Endothelial cell of hepatic sinusoid (primary cell): Measurements from ENCODE around the gene KIF22.
"Not testable (repeated sequence)": the region's sequence is repeated elsewhere in the genome, so short reads cannot be mapped to it uniquely, and the experiment has no call there.

Experiments used
- in situ Hi-C: cut with HindIII; loops from 2 replicates; pipeline ENCODE4 v1.10.0; 2017; ENCODE audit warnings: low sequenced_read_pairs

Gene KIF22

GRCh38 chr16:29790183-29790948 is at the start of gene KIF22:
Gene KIF22, plus strand, starts transcription at chr16:29790751. Its CDS starts 9 bp downstream, at chr16:29790760.
- in situ Hi-C loops = no loop called here

GRCh38 chr16:29742683-29743275 is 47.8 kb upstream of the KIF22 start:
- in situ Hi-C loops = no loop called here

- in situ Hi-C loops = no loop called here
These were observed 47.1 kb upstream of the KIF22 start for GRCh38 chr16:29743475-29743826.

- in situ Hi-C loops = no loop called here
These were observed 46.6 kb upstream of the KIF22 start for GRCh38 chr16:29743827-29744531.

- in situ Hi-C loops = no loop called here
These were observed 45.9 kb upstream of the KIF22 start for GRCh38 chr16:29744541-29745101.

DNA sequence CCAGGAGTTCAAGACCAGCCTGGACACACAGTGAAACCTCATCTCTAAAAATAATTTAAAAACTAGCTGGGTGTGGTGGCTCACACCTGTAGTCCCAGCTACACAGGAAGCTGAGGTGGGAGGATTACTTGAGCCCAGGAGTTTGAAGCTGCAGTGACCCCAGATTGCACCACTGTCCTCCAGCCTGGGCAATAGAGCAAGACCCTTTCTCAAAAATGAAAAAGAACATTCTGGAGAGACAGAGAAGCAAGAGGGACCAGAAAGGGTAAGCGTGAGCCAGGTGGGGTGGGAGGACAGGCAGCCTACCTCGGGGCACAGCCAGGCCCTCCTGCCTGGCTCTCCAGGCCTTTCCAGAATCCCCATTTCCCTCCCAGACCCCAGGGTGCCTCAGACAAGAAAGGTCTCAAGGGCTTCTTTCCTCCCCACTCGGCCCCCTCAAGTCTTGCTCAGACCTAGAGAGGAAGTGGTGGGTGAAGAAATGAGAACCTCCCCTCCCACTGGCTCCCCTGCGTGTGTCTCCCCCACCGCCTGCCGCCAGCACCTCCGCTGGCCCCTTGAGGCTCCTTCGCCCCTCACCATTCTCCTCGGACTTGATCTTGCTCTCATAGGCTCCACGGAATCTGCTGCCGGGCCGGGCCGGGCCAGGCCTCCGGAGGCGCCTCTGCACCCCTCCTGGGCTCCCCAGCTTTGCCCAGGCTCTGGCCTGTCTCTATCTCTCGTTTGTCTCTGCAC is 45.3 kb upstream of the KIF22 start:
- in situ Hi-C loops = no loop called here

- in situ Hi-C loops = no loop called here
These were observed 44.7 kb upstream of the KIF22 start, which contains the start of gene C16orf54 for GRCh38 chr16:29745853-29746345. Gene C16orf54, minus strand, starts transcription at chr16:29745990. Its CDS starts 1,039 bp downstream, at chr16:29744951.

- in situ Hi-C loops = not testable (repeated sequence)
These were observed 44.0 kb upstream of the KIF22 start for GRCh38 chr16:29746518-29746917.

DNA sequence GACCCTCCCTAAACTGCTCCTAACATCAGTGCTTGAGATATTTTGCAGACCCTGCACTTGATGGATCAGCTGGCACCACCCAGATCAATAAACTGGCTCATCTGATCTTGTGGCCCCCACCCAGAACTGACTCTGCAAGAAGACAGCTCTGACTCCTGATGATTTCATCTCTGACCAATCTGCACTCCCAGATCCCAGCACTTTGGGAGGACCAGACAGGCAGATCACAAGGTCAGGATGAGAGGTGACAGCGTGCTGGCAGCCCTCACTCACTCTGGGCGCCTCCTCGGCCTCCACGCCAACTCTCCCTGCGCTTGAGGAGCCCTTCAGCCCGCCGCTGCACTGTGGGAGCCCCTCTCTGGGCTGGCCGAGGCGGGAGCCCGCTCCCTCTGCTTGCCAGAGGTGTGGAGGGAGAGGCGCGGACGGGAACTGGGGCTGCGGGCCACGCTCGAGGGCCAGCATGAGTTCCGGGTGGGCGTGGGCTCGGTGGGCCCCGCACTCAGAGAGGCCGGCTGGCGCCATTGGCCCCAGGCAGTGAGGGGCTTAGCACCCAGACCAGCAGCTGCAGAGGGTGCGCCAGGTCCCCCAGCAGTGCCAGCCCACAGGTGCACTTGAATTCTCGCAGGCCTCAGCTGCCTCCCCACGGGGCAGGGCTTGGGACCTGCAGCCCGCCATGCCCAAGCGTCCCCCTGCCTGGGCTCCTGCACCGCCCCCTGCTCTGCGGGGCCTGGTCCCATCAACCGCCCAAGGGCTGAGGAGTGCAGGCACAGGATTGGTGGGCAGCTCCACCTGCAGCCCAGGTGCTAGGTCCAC is 42.4 kb upstream of the KIF22 start:
- in situ Hi-C loops = no loop called here

- in situ Hi-C loops = not testable (repeated sequence)
These were observed 41.8 kb upstream of the KIF22 start for GRCh38 chr16:29748760-29749149.

DNA sequence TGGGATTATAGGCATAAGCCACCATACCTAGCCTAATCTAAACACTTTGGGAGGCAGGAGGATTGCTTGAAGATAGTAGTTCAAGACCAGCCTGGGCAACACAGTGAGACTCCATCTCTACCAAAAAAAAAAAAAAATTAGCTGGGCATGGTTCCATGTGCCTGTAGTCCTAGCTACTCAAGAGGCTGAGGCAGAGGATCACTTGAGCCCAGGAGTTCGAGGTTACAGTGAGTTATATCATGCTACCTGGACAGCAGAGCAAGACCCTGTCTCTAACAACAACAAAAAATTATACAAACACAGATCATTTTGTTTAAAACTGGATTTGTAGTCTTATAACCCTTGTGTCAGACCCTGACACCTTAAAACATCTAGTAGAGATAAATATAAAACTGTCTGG is 37.0 kb upstream of the KIF22 start:
- in situ Hi-C loops = no loop called here

DNA sequence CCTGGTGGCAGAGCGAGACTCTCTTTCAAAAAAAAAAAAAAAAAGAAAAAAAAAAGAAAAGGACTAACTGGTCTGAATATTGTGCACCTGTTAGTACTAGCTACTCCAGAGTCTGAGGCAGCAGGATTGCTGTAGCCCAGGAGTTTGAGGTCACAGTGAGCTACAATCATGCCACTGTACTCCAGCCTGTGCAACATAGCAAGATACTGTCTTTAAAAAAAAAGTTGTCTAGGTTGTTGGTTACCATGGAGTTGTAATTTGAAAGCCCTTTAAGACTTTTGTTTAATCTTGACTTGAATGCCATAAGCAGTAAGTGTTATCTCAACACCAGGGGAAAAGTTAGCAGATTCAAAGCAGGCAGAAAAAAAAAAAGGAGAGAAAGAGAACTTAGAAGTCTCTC is 33.9 kb upstream of the KIF22 start:
- in situ Hi-C loops = no loop called here

DNA sequence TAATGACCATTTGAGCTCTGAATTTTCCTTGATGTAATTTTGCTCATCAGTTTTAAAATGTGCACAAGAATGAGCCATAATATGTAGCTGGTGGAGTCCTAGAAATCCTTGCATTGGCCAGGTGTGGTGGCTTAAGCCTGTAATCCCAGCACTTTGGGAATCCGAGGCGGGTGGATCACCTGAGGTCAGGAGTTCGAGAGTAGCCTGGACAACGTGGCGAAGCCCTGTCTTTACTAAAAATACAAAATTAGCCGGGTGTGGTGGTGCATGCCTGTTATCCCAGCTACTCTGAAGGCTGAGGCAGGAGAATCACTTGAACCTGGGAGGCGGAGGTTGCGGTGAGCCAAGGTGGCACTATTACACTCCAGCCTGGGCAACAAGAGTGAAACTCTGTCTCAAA is 33.5 kb upstream of the KIF22 start:
- in situ Hi-C loops = not testable (repeated sequence)

GRCh38 chr16:29757950-29758466 is 32.5 kb upstream of the KIF22 start:
- in situ Hi-C loops = no loop called here

- in situ Hi-C loops = no loop called here
These were observed 29.8 kb upstream of the KIF22 start for GRCh38 chr16:29760567-29761279.

DNA sequence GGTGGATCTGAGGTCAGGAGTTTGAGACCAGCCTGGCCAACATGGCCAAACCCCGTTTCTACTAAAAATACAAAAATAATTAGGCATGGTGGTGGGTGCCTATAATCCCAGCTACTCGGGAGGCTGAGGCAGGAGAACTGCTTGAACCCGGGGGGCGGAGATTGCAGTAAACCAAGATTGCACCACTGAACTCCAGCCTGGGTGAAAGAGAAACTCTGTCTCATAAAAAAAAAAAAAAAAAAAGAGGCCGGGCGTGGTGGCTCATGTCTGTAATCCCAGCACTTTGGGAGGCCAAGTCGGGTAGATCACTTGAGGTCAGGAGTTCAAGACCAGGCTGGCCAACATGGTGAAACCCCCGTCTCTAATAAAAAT is 29.3 kb upstream of the KIF22 start:
- in situ Hi-C loops = not testable (repeated sequence)

- in situ Hi-C loops = no loop called here
These were observed 28.7 kb upstream of the KIF22 start for GRCh38 chr16:29761882-29762281.

DNA sequence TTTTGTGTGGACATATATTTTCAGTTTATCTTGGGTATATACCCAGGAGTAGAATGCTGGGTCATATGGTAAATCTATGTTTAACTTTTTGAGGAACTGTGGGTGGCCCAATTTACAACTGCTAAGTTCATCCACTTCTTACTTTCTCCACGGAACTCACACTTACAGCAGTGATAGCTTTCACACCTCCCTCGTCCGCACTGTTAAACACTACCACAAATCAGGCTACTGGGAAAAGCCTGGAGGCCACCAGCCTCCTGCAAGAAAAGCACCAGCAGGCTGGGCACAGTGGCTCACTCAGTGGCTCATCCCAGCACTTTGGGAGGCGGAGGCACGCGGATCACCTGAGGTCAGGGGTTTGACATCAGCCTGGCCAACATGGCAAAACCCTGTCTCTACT is 27.2 kb upstream of the KIF22 start:
- in situ Hi-C loops = no loop called here
